ENCODE measurements around the gene FEZF1.
"Not testable (repeated sequence)": the region's sequence is repeated elsewhere in the genome, so short reads cannot be mapped to it uniquely, and the experiment has no call there.

FEZF1 gene

DNA sequence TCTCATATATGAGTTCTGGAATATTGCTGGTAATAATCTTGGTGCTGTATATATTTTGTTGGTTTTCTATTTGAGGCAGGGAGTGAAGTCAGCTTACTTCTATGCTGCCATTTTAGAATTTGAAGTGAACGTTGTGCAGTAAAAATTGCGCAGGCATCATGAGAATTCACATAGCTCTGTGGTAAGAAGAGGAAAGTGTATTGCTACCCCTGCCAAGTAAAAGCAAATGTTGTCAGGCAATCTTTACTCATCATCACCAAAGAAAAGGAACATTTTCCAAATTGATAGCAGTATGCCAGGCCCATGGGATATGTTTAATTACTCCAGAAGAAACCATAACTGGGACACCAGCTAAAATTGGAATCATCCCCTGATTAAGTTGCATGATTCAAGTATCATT, 13.4 kb downstream of the FEZF1 start:
- TF ChIP-seq, protein P1, sequence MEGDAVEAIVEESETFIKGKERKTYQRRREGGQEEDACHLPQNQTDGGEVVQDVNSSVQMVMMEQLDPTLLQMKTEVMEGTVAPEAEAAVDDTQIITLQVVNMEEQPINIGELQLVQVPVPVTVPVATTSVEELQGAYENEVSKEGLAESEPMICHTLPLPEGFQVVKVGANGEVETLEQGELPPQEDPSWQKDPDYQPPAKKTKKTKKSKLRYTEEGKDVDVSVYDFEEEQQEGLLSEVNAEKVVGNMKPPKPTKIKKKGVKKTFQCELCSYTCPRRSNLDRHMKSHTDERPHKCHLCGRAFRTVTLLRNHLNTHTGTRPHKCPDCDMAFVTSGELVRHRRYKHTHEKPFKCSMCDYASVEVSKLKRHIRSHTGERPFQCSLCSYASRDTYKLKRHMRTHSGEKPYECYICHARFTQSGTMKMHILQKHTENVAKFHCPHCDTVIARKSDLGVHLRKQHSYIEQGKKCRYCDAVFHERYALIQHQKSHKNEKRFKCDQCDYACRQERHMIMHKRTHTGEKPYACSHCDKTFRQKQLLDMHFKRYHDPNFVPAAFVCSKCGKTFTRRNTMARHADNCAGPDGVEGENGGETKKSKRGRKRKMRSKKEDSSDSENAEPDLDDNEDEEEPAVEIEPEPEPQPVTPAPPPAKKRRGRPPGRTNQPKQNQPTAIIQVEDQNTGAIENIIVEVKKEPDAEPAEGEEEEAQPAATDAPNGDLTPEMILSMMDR (conservative IDR thresholded peaks at IDR 0.05; ENCODE audit: low read depth, low read length), result no peak
- no peak overlapping the region for H3K4me3 ChIP-seq (ENCODE audit: low read depth, low read length)
- no peak for DNase-seq (ENCODE audit: low read depth)

DNA sequence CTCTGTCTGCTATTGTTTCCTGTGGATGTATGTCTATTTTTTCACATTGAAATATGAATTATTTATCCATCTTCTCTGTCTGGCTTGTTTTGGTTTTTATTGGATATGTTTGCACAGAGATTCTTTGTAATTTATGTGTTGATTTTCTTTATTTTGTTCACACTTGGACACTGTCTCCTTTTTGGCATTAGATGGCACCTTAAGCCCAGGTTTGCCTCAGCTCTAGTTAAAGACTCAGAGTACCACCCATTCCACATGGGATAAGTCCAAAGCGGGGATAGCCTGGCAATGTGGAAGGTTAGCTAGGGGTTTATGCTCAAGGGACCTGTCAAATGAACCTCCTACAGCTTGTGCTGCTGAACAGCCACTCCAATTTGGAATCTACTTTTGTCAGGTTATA, 14.1 kb downstream of the FEZF1 start:
- TF ChIP-seq, protein P1 (conservative IDR thresholded peaks at IDR 0.05; ENCODE audit: low read depth, low read length), result no peak

DNA sequence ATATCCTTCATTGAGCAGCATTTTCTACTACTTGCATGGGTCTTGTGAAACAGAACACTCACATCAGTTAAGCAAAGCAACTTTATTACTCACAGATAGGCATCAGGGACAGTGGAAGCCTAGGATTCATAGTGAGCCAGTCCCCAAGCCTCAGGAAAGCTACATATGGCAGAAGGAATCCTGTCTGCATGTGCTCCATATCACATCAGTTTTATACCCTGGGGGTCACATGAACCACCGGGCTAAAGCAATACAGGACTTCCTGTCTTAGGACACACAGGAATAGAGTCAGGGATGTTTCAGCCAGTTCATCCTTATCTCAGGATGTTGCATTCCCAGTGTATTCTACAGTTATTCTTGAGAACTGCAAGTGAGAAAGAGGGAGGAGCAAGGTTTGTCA, 15.1 kb downstream of the FEZF1 start:
- TF ChIP-seq, protein P1 (conservative IDR thresholded peaks at IDR 0.05; ENCODE audit: low read depth, low read length), result no peak
- no peak overlapping the region for H3K4me3 ChIP-seq (ENCODE audit: low read depth, low read length)
- no peak for DNase-seq (ENCODE audit: low read depth)

More for the DNA sequence above, 14.1 kb downstream of the FEZF1 start:
- no peak overlapping the region for H3K4me3 ChIP-seq (ENCODE audit: low read depth, low read length)
- DNase-seq (ENCODE audit: low read depth), result no peak

DNA sequence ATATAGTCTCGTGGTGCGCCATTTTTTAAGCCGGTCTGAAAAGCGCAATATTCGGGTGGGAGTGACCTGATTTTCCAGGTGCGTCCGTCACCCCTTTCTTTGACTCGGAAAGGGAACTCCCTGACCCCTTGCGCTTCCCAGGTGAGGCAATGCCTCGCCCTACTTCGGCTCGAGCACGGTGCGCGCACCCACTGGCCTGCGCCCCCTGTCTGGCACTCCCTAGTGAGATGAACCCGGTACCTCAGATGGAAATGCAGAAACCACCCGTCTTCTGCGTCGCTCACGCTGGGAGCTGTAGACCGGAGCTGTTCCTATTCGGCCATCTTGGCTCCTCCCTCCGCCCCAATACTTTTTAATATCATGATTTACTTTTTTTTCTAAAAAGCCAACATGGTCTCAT, 19.9 kb downstream of the FEZF1 start:
- DNase-seq (ENCODE audit: low read depth); H3K4me3 ChIP-seq (ENCODE audit: low read depth, low read length): not testable (repeated sequence)

DNA sequence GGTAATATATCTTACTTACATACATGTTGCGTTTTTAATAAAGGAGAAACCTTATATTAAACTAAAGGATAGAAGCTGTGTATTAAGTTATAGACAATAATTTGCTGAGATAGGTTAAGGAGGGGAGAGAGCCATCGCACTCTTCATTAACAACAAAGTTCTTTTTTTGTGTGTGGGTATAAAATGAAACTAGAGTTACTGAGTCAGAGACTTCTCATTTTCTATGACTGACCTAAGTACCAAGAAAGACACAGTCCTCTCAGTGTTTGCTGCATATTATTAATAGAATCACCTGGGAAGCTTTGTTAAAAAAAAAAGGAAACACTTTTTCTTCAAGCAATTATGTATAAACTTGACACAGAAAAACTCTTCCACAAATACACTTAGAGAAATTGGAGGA, 31.4 kb downstream of the FEZF1 start:
- no peak for DNase-seq (ENCODE audit: low read depth)
- H3K4me3 ChIP-seq (ENCODE audit: low read depth, low read length), result no peak overlapping the region
- TF ChIP-seq, protein P1 (conservative IDR thresholded peaks at IDR 0.05; ENCODE audit: low read depth, low read length), result no peak

DNA sequence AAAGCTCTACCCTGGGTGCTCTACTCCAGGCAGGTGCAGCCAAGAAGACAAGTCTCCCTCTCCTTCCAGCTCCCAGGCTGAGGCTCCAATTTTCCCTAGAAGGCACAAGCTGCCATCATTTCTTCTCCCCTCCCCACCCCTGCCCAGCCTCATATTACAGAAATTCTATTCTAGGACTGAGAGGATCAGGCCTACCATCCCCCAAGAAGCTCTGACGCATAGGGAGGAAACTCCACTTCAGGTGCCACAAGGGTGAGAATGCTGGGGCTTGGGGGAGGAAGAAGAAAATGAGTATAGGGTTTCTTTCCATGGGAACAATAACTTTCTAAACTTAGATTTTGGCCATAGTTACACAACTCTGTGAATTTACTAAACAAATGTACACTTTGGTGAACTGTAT, 35.3 kb downstream of the FEZF1 start:
- H3K4me3 ChIP-seq (ENCODE audit: low read depth, low read length), result no peak overlapping the region
- TF ChIP-seq, protein P1 (conservative IDR thresholded peaks at IDR 0.05; ENCODE audit: low read depth, low read length), result no peak
- no peak for DNase-seq (ENCODE audit: low read depth)

DNA sequence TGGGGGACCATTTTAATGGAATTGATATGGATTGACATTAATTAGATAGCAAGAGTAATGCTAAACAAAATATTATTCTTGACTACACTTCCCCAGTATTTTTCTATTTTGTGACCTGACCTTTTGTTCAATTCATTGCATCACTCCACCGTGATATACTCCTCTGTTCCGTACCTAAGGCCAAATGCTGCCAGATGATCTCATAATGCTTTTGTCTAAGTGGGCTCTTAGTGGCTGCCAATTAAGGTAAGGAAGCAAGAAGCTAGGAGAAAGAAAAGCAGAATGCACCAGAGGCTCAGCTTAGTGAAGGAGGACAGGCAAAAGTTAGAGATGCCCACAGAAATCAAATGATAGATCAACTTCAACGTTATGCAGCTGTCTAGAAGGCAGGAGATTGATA, 36.4 kb downstream of the FEZF1 start:
- TF ChIP-seq, protein P1 (conservative IDR thresholded peaks at IDR 0.05; ENCODE audit: low read depth, low read length), result no peak

DNA sequence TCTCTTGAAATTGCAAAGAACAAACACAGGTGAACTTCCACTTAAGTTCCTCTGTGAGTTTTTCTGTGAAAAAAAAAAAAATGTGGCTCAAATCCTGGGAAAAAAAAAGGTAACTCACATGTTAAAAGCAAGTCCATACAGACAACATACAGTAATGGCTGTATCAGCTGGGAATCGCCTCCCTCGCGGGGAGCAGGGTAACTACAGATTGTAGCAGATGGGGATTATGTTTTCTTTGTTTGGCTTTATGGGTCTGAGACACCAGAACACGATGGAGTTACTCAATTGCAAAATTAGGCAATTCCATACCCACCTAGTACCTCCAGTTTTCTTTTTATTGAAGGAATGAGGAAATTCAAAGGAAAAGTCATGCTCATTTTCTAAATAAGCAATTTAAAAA, 42.3 kb downstream of the FEZF1 start:
- TF ChIP-seq, protein P1 (conservative IDR thresholded peaks at IDR 0.05; ENCODE audit: low read depth, low read length), result no peak
- no peak for DNase-seq (ENCODE audit: low read depth)
- H3K4me3 ChIP-seq (ENCODE audit: low read depth, low read length), result no peak overlapping the region

More for the DNA sequence above, 36.4 kb downstream of the FEZF1 start:
- DNase-seq (ENCODE audit: low read depth), result peak; percentile 14
- H3K4me3 ChIP-seq (ENCODE audit: low read depth, low read length), result no peak overlapping the region

Data from choroid plexus epithelial cell (primary cell).